Progenitor cell of endocrine pancreas (in vitro differentiated cells): ENCODE data around the gene CNP. TPM values are rescaled to one million over a fixed set of nuclear protein-coding genes. Genes with fewer than 3 reads are reported as not detected.

Experiments used
- DNase-seq: peaks from one replicate; pipeline ENCODE4 v3.0.0; 2021; ENCODE audit warnings: low spot score; ENCODE audit not compliant: unreplicated experiment
- H3K27ac Mint-ChIP-seq: 2 replicates; pipeline ENCODE4 v1.8.0; 2021; ENCODE audit warnings: mild to moderate bottlenecking, moderate library complexity, mixed read lengths
- H3K27me3 Mint-ChIP-seq: 2 replicates; pipeline ENCODE4 v1.8.0; 2021; ENCODE audit warnings: mixed read lengths
- H3K36me3 Mint-ChIP-seq: 2 replicates; pipeline ENCODE4 v1.8.0; 2022; ENCODE audit warnings: mixed read lengths; ENCODE audit not compliant: insufficient read depth
- H3K4me1 Mint-ChIP-seq: 2 replicates; pipeline ENCODE4 v1.8.0; 2021; ENCODE audit warnings: low read depth, mixed read lengths
- H3K4me3 Mint-ChIP-seq: 2 replicates; pipeline ENCODE4 v1.8.0; 2021; ENCODE audit warnings: low read depth, mild to moderate bottlenecking, moderate library complexity, mixed read lengths
- H3K9me3 Mint-ChIP-seq: 2 replicates; pipeline ENCODE4 v1.8.0; 2021; ENCODE audit warnings: low read depth, mixed read lengths
- CTCF ChIP-seq: fragments of 200-600 bp; sonication (generic); IDR thresholded peaks from one replicate; pipeline ENCODE4 v1.5.0; 2021; ENCODE audit warnings: antibody characterized with exemption, mild to moderate bottlenecking; ENCODE audit not compliant: unreplicated experiment
- long read RNA-seq: library from polyadenylated mRNA; unstranded; transcript quantifications from one replicate; pipeline ENCODE4 v2.0.0, GENCODE V29; 2020
- total RNA-seq: library from RNA; stranded (reverse); gene quantifications from 2 replicates; pipeline ENCODE4 v1.2.1, GENCODE V29; 2021

Gene CNP
- total RNA-seq: 98.7 and 102 TPM in 2 replicates
- long read RNA-seq, full-length matches to known transcripts: 431 of 454 reads
- long read RNA-seq, partial matches to known transcripts: 15 of 454 reads
- long read RNA-seq, other reads (novel, unspliced or antisense): 8 of 454 reads

GRCh38 chr17:41966463-41967140 is at the start of gene CNP:
Gene CNP (plus strand): TSS chr17:41966795. CDS start chr17:41966885, 90 bp downstream.
- Mint-ChIP-seq H3K4me3 (peak within 1 kb of the TSS; percentile 79), H3K27ac (peak within 1 kb of the TSS; percentile 95), H3K4me1 (peaks cover 20% of the 10 kb centered on the region), H3K9me3 (no peaks in the 10 kb centered on the region), H3K27me3 (no peaks in the 10 kb centered on the region), H3K36me3 (peaks cover 7% of the 10 kb centered on the region)
- DNase-seq: peak; percentile 83
- no peak for TF ChIP-seq CTCF

GRCh38 chr17:41917192-41917591 is 49.4 kb upstream of the CNP start:
- DNase-seq: no peak
- Mint-ChIP-seq H3K27ac (no peak overlapping the region), H3K4me1 (peaks cover 48% of the 10 kb centered on the region), H3K27me3 (no peaks in the 10 kb centered on the region), H3K9me3 (no peaks in the 10 kb centered on the region), H3K36me3 (peaks cover 9% of the 10 kb centered on the region), H3K4me3 (peak overlapping the region; percentile 90)
- no peak for TF ChIP-seq CTCF

- H3K4me3 Mint-ChIP-seq: peak overlapping the region; percentile 90
- peak; percentile 17 for DNase-seq
- H3K27me3 Mint-ChIP-seq: no peaks in the 10 kb centered on the region
- peaks cover 3% of the 10 kb centered on the region for H3K36me3 Mint-ChIP-seq
- peaks cover 48% of the 10 kb centered on the region for H3K4me1 Mint-ChIP-seq
- H3K9me3 Mint-ChIP-seq: no peaks in the 10 kb centered on the region
- TF ChIP-seq CTCF: no peak
- peak overlapping the region; percentile 83 for H3K27ac Mint-ChIP-seq
Observed at GRCh38 chr17:41917679-41918313, 48.8 kb upstream of the CNP start.

GRCh38 chr17:41918314-41919164 is 48.1 kb upstream of the CNP start, which contains the start of gene ACLY:
Gene ACLY (minus strand): TSS chr17:41918951. CDS start chr17:41913873, 5,078 bp downstream.
- H3K4me3 Mint-ChIP-seq: peak within 1 kb of the TSS; percentile 90
- peaks cover 48% of the 10 kb centered on the region for H3K4me1 Mint-ChIP-seq
- no peaks in the 10 kb centered on the region for H3K36me3 Mint-ChIP-seq
- peak within 1 kb of the TSS; percentile 92 for H3K27ac Mint-ChIP-seq
- peak; percentile 96 for DNase-seq
- no peak for TF ChIP-seq CTCF
- no peaks in the 10 kb centered on the region for H3K9me3 Mint-ChIP-seq
- H3K27me3 Mint-ChIP-seq: no peaks in the 10 kb centered on the region
